ENCODE results near the gene GASK1A. TPM values are rescaled to one million over a fixed set of nuclear protein-coding genes. Genes with fewer than 3 reads are reported as not detected.

The GASK1A gene
- total RNA-seq, 2 experiments from 2014 or later: 0.28 TPM; not detected in 1

DNA sequence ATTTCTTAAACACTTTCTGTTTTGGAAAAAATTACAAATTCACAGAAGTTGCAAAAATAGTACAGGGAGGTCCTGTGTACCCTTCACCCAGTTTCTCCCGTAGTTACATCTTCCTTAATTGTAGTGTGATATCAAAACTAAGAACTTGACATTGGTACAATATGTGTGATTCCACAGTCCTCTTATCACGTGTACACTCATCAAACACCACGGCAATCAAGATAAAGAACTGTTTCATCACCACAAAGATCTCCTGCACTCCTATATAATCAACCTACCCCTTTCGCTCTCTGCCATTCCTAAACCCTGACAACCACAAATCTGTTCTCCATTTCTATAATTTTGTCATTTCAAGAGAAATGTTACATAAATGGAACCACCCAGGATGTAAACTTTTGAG lies 95.4 kb downstream of the GASK1A start:
- H3K9me3 ChIP-seq (ENCODE audit: control insufficient read depth in 1 of 2, insufficient read depth in 1 of 2, low read length in 2 of 2): no peaks in the 10 kb centered on the region
- TF ChIP-seq, protein P1, sequence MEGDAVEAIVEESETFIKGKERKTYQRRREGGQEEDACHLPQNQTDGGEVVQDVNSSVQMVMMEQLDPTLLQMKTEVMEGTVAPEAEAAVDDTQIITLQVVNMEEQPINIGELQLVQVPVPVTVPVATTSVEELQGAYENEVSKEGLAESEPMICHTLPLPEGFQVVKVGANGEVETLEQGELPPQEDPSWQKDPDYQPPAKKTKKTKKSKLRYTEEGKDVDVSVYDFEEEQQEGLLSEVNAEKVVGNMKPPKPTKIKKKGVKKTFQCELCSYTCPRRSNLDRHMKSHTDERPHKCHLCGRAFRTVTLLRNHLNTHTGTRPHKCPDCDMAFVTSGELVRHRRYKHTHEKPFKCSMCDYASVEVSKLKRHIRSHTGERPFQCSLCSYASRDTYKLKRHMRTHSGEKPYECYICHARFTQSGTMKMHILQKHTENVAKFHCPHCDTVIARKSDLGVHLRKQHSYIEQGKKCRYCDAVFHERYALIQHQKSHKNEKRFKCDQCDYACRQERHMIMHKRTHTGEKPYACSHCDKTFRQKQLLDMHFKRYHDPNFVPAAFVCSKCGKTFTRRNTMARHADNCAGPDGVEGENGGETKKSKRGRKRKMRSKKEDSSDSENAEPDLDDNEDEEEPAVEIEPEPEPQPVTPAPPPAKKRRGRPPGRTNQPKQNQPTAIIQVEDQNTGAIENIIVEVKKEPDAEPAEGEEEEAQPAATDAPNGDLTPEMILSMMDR (IDR thresholded peaks at IDR 0.05): no peak
- ATAC-seq (ENCODE audit: poor library complexity) (no peak), DNase-seq (no peak)
- H3K4me1 ChIP-seq (ENCODE audit: insufficient read depth, low read length): peaks cover 4% of the 10 kb centered on the region
- Mint-ChIP-seq H3K4me1 (ENCODE audit: low read depth) (no peaks in the 10 kb centered on the region), H3K36me3 (ENCODE audit: low read depth) (peaks cover 21% of the 10 kb centered on the region), H3K9me3 (no peaks in the 10 kb centered on the region), H3K27me3 (no peaks in the 10 kb centered on the region), H3K27ac (no peak overlapping the region), H3K4me3 (no peak overlapping the region)
- no peak overlapping the region for H3K27ac ChIP-seq (ENCODE audit: low read depth in 1 of 2, low read length in 2 of 2)
- intact Hi-C loops (cut with DNase I, micrococcal nuclease): no loop called here
- H3K27me3 ChIP-seq (ENCODE audit: control insufficient read depth in 1 of 2, insufficient read depth in 2 of 2, low read length in 2 of 2): no peaks in the 10 kb centered on the region
- peaks cover 8% of the 10 kb centered on the region for H3K36me3 ChIP-seq (ENCODE audit: insufficient read depth, low read length)
- ChIA-PET CTCF (no interaction called here), POLR2A (no interaction called here)
- H3K4me3 ChIP-seq (ENCODE audit: low read length): no peak overlapping the region

DNA sequence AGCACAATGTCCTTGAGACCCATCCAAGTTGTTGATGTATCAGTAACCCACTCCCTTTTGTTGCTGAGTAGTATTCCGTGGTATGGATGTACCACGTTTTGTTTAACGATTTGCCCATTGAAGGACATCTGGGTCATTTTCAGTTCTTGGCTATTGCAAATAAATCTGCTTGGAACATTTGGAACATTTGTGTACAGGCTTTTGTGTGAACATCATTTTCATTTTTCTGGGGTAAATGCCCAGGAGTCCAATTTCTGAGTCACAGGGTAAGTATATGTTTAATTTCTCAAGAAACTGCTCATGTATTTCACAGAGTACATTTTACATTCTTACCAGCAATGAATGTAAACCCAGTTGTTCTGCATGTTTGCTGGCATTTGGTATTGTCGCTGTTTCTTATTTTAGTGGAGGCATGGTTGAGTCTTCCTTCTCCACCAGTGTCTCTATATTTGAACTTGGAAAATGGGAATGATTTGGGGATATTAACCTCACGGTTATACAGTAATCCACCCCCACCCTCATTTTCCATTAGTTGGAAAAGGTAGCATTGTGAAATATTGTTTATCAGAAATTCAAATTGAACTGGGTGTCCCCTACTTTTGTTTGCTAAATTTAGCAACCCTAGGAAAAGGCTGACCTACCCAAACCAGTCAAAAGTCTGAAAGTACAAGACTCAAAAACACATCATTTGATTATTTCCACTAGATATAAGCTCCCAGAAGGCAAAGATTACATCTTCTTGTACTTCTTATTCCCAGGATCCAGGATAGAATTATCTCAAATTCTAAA lies 96.0 kb downstream of the GASK1A start:
- no peaks in the 10 kb centered on the region for H3K27me3 Mint-ChIP-seq
- no peak overlapping the region for H3K27ac ChIP-seq (ENCODE audit: low read depth in 1 of 2, low read length in 2 of 2)
- no peak overlapping the region for H3K4me3 Mint-ChIP-seq
- peaks cover 14% of the 10 kb centered on the region for H3K36me3 ChIP-seq (ENCODE audit: insufficient read depth, low read length)
- peaks cover 28% of the 10 kb centered on the region for H3K36me3 Mint-ChIP-seq (ENCODE audit: low read depth)
- TF ChIP-seq, protein P1 (IDR thresholded peaks at IDR 0.05): no peak
- no peaks in the 10 kb centered on the region for H3K4me1 Mint-ChIP-seq (ENCODE audit: low read depth)
- peaks cover 4% of the 10 kb centered on the region for H3K4me1 ChIP-seq (ENCODE audit: insufficient read depth, low read length)
- no peaks in the 10 kb centered on the region for H3K9me3 Mint-ChIP-seq
- ATAC-seq (ENCODE audit: poor library complexity) (no peak), DNase-seq (no peak)
- POLR2A ChIA-PET: no interaction called here
- no peak overlapping the region for H3K27ac Mint-ChIP-seq
- no peaks in the 10 kb centered on the region for H3K27me3 ChIP-seq (ENCODE audit: control insufficient read depth in 1 of 2, insufficient read depth in 2 of 2, low read length in 2 of 2)
- CTCF ChIA-PET: no interaction called here
- intact Hi-C loops (cut with DNase I, micrococcal nuclease): no loop called here
- H3K9me3 ChIP-seq (ENCODE audit: control insufficient read depth in 1 of 2, insufficient read depth in 1 of 2, low read length in 2 of 2): no peaks in the 10 kb centered on the region
- H3K4me3 ChIP-seq (ENCODE audit: low read length): no peak overlapping the region

DNA sequence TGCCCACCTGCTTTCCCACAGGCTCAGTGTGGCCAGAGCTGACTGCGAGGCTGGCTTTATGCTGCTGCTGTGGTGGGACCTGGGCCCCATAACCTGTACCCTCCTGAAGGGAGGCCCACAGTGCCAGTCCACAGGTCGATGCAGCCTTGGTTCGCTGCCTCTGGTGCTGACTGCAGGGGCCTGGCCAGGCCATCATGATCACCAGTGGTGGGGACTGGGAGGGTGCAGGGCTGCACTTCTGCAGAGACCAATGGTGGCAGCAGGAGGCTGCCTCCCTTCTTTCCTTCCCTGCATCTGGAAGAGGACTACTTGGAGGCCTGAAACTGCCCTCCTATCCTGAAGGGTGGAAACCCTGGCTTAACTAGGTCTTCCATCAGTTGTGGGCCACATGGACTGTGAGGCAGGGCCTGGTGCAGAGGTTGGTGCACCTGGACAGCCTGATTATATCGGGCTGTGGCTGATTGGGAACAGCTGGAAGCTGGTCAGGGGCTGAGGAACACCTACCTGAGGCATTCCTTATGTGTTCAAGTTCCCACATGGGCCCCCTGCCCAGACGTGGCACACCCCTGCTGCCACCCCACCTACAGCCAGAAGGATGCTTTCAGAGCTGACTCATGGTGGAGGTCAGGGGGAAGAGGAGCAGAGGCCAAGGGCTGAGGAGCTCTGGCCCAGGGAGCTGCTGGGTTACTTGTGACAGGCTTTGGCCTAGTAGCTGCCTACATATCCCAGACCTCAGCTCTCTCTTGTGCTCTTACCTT lies 97.0 kb downstream of the GASK1A start:
- H3K27ac Mint-ChIP-seq: no peak overlapping the region
- no peaks in the 10 kb centered on the region for H3K27me3 ChIP-seq (ENCODE audit: control insufficient read depth in 1 of 2, insufficient read depth in 2 of 2, low read length in 2 of 2)
- H3K4me1 ChIP-seq (ENCODE audit: insufficient read depth, low read length): peaks cover 4% of the 10 kb centered on the region
- intact Hi-C loops (cut with DNase I, micrococcal nuclease): no loop called here
- H3K27ac ChIP-seq (ENCODE audit: low read depth in 1 of 2, low read length in 2 of 2): no peak overlapping the region
- DNase-seq (no peak), ATAC-seq (ENCODE audit: poor library complexity) (no peak)
- POLR2A ChIA-PET: no interaction called here
- TF ChIP-seq, protein P1 (IDR thresholded peaks at IDR 0.05): no peak
- H3K36me3 Mint-ChIP-seq (ENCODE audit: low read depth): peaks cover 37% of the 10 kb centered on the region
- H3K36me3 ChIP-seq (ENCODE audit: insufficient read depth, low read length): peaks cover 22% of the 10 kb centered on the region
- no peaks in the 10 kb centered on the region for H3K27me3 Mint-ChIP-seq
- H3K4me3 ChIP-seq (ENCODE audit: low read length): no peak overlapping the region
- H3K9me3 ChIP-seq (ENCODE audit: control insufficient read depth in 1 of 2, insufficient read depth in 1 of 2, low read length in 2 of 2): peaks cover 0 to 8% of the 10 kb centered on the region in 2 experiments
- CTCF ChIA-PET: no interaction called here
- no peaks in the 10 kb centered on the region for H3K4me1 Mint-ChIP-seq (ENCODE audit: low read depth)
- no peaks in the 10 kb centered on the region for H3K9me3 Mint-ChIP-seq
- H3K4me3 Mint-ChIP-seq: no peak overlapping the region
